GM12878 (cell line): ENCODE measurements around the gene SLC17A6.

Source experiments
- NR2C2 ChIP-seq: IDR thresholded peaks from 2 replicates; pipeline ENCODE4 v1.6.1; 2011; ENCODE audit warnings: borderline replicate concordance, low read depth; ENCODE audit not compliant: control insufficient read depth, insufficient read length
- RCOR1 ChIP-seq: conservative IDR thresholded peaks from 2 replicates; pipeline ENCODE4 v1.6.1; 2012; ENCODE audit warnings: low read depth, low read length, improper control_type of control experiment
- SIN3A ChIP-seq: IDR thresholded peaks from 2 replicates; pipeline ENCODE4 v1.6.1; 2012; ENCODE audit warnings: low read depth, low read length, improper control_type of control experiment
- SMAD5 ChIP-seq: IDR thresholded peaks from 2 replicates; pipeline ENCODE4 v1.6.1; 2016; ENCODE audit warnings: antibody characterized with exemption, low read depth
- ZBTB4 ChIP-seq: fragments of 450-650 bp; formaldehyde crosslinking; IDR thresholded peaks from 2 replicates; pipeline ENCODE4 v1.4.0; 2022; ENCODE audit warnings: mild to moderate bottlenecking, moderate library complexity
- ZZZ3 ChIP-seq: IDR thresholded peaks from 2 replicates; pipeline ENCODE4 v1.6.1; 2011; ENCODE audit warnings: low read depth; ENCODE audit not compliant: control insufficient read depth, insufficient read length
- TF ChIP-seq, protein P1 (sequence below), 3 experiments: IDR thresholded peaks in 2 of 3; conservative IDR thresholded peaks in 1 of 3; 2 replicates each; pipeline ENCODE4 v1.5.1; 2011; ENCODE audit warnings: low read depth in 3 of 3, low read length in 3 of 3, mild to moderate bottlenecking in 3 of 3, control low read depth in 2 of 3, moderate library complexity in 2 of 3, inconsistent platforms in 1 of 3, mixed read lengths in 1 of 3; ENCODE audit not compliant: control insufficient read depth in 2 of 3, insufficient read depth in 1 of 3; ENCODE audit errors: extremely low read depth in 1 of 3

DNA sequence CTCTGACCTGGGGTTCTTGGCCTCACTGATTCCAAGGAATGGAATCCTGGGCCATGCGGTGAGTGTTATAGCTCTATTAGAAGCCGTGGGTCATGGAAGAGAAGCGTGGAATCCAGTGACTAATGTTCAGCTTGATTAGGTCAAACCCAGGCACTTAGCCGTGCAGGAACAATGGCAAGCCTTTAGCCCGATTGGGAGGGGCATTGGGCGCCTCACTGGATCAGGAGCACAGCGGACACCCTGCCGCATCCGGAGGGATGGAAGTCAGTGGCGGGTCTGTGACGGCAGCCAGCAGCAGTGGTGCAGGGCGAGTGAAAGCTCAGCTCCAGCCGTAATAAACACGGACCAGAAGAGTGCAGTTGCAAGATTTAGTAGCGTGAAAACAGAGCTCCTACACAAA is 20.5 kb upstream of the SLC17A6 start:
- TF ChIP-seq ZBTB4 (CRISPR knock-in tag) (no peak), RCOR1 (no peak), SMAD5 (no peak), NR2C2 (no peak), ZZZ3 (no peak), SIN3A (no peak)
- TF ChIP-seq, protein P1, sequence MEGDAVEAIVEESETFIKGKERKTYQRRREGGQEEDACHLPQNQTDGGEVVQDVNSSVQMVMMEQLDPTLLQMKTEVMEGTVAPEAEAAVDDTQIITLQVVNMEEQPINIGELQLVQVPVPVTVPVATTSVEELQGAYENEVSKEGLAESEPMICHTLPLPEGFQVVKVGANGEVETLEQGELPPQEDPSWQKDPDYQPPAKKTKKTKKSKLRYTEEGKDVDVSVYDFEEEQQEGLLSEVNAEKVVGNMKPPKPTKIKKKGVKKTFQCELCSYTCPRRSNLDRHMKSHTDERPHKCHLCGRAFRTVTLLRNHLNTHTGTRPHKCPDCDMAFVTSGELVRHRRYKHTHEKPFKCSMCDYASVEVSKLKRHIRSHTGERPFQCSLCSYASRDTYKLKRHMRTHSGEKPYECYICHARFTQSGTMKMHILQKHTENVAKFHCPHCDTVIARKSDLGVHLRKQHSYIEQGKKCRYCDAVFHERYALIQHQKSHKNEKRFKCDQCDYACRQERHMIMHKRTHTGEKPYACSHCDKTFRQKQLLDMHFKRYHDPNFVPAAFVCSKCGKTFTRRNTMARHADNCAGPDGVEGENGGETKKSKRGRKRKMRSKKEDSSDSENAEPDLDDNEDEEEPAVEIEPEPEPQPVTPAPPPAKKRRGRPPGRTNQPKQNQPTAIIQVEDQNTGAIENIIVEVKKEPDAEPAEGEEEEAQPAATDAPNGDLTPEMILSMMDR (IDR thresholded peaks at IDR 0.05 in 2 of 3, conservative IDR thresholded peaks at IDR 0.05 in 1 of 3; ENCODE audit: control insufficient read depth in 2 of 3, extremely low read depth in 1 of 3, insufficient read depth in 1 of 3, low read depth in 3 of 3, low read length in 3 of 3): no peak
